Activated CD4-positive, alpha-beta T cell treated with anti-CD3 and anti-CD28 coated beads, Interleukin-2, Interleukin-4, amounts not matched to agents 100 ng/mL and 50 ng/mL, durations not matched to agents 16 hours and 8 hours (primary cell): ENCODE data around the gene CGB8.
"Not testable (repeated sequence)": the region's sequence is repeated elsewhere in the genome, so short reads cannot be mapped to it uniquely, and the experiment has no call there.

Experiments used
- DNase-seq: peaks from one replicate; pipeline ENCODE4 v3.0.0-alpha.2; 2020; ENCODE audit warnings: low spot score

The CGB8 gene

GRCh38 chr19:49030323-49030722 lies 18.6 kb downstream of the CGB8 start:
- DNase-seq: not testable (repeated sequence)

- not testable (repeated sequence) for DNase-seq
Measured at GRCh38 chr19:49029749-49030148, 19.2 kb downstream of the CGB8 start.

- not testable (repeated sequence) for DNase-seq
Measured at GRCh38 chr19:49028686-49029085, 20.2 kb downstream of the CGB8 start.

GRCh38 chr19:49025599-49025998 lies 23.3 kb downstream of the CGB8 start:
- DNase-seq: not testable (repeated sequence)

GRCh38 chr19:49025088-49025487 lies 23.8 kb downstream of the CGB8 start:
- not testable (repeated sequence) for DNase-seq

- DNase-seq: not testable (repeated sequence)
Measured at GRCh38 chr19:49024233-49024632, 24.7 kb downstream of the CGB8 start, which contains the start of gene CGB3. CGB3 (minus strand) TSS chr19:49024333; CDS start chr19:49023971, 362 bp downstream.

GRCh38 chr19:49022116-49022515 lies 26.8 kb downstream of the CGB8 start:
- DNase-seq: no peak

- DNase-seq: peak; percentile 29
Measured at GRCh38 chr19:49020931-49021895, 27.7 kb downstream of the CGB8 start.

- DNase-seq: no peak
Measured at GRCh38 chr19:49020342-49020741, 28.6 kb downstream of the CGB8 start.

DNA sequence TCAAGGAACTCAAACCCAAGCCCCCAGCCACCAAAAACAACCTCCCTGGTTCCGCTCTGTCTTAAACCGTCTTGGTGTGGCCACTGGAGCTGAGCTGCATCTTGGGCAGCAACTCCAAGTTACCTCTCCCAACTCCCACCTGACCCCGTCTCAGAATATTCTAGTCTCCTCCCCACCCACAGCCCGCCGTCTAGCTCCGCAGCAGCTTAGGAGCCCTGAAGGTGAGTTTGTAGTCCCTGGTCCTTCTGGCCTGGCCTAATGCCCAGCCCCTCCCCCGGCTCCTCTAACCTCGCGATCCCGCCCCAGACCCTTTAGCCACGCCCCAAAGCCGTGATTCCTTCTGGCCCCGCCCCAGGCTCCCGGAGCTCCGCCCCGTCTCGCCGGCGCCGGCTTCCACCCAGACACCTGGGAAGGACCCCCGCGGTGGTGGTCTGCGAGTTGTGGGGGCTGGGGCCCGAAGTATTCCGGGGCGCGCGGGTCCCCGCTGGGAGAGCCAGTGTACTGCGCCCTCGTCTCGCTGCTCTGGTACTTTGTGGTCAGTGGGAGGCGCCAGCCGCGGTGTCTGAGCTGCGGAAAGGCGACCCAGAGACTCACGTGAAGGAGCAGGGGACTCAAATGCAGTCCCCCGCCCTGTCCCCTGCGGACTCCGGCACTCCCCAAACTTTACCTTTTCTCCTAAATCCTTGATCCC lies 29.5 kb downstream of the CGB8 start:
- peak; percentile 53 for DNase-seq

- DNase-seq: peak; percentile 25
Measured at GRCh38 chr19:49018388-49019241, 30.3 kb downstream of the CGB8 start.

DNA sequence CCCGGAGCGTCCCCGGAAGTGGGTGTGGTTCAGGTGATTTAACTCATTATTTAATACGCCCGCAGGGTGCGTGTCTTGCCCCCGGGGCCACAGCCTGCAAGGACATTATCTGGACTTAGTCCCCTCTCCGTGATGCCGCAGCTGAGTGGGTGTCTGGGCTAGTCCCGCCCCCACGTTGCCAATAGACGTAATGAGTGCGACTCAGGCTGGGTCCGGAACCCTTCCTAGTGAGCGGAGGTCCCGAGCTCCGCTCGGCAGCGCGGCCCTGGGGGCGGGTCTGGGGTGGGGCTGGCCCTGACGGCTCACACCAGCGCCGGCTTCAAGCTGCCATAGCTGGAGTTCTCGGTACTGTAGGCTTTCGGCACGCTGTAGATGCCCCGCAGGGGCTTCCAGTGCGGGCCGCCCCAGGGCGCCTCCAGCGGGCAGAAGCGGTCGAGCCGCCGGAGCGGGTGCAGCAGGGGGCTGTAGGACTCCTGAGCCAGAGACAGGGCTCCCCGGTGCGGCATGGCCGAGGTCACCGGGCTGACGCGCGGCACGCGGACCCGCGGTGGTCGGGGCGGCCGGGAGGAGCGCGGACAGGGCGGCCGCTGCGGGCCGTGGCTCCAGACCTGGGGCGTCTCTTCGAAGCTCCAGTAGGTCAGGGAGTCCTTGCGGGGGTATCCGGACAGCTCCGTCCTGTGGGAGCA lies 31.1 kb downstream of the CGB8 start:
- DNase-seq: peak; percentile 59

DNA sequence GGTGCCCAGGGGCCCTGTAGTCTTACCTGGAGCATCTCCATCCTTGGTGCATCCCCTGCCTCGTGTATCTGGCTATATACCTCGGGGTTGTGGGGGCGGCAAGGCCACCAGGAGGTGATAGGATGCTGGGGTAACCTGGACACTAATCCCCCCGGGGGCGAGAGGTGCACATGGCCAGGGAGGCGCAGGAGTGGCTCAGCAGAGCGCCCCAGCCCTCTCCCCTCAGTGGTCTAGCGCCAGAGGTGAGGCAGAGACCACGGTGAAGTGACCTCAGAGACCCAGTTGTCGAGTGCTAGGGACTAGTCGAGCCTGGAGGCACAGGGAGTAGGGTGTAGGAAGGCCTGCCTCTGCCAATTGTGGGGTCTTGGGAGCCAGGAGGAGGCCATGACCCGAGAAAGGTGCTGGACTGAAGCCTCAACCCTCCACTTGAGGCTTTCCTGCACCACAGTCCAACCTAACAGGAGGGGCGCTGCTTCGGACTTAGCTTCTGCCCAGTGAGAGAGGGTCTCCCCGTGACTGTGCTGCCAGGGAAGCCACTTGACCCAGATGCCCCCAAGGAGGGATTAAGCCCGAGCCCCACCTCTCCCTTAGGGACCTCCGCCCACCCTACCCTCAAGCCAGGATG lies 31.8 kb downstream of the CGB8 start, which contains the start of gene LHB:
TSS of gene LHB (minus strand) at position 51 of the 625 bp plus-strand sequence. CDS start at position 41, 10 bp downstream.
- no peak for DNase-seq

DNA sequence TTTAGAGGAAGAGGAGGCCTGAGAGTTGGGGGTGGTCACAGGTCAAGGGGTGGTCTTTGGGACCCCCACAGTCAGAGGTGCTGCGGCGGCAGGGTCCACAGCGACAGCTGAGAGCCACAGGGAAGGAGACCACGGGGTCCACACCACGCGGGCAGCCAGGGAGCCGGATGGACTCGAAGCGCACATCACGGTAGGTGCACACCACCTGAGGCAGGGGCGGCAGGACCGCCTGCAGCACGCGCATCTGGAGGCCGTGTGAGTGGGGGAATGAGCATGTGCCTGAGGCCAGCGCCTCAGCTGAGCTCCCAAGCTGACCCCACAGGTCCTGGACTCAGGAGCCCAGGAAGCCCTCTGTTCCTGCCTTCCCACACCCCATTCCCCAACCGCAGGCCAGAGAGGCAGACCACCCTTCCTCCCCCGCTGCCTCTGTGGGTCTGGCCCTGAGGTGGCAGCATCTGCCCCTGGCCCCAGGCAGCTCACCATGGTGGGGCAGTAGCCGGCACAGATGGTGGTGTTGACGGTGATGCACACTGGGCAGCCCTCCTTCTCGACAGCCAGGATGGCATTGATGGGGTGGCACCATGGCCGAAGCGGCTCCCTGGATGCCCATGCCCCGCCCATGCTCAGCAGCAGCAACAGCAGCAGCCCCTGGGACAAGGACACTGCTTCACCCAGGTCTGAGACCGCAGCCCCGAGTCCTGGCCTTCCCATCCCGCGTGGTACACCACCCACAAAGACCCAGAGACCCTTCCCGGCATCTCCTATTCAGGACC lies 32.7 kb downstream of the CGB8 start:
- DNase-seq: no peak

DNA sequence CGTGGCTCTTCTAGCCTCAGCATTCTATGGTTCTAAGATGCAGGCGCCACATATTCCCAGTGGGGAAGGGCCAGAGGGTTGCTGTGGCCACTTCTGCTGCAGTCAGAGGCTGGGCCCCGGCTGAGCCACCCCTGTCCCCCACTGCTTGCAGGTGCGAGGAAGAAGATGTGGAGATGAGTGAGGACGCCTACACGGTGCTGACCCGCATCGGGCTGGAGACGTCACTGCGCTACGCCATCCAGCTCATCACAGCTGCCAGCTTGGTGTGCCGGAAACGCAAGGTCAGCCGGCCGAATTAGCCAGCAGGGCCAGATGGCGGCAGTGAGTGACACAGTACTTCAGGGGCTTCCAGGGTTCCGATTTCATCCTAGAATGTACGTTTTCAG lies 34.0 kb downstream of the CGB8 start:
- DNase-seq: no peak

DNA sequence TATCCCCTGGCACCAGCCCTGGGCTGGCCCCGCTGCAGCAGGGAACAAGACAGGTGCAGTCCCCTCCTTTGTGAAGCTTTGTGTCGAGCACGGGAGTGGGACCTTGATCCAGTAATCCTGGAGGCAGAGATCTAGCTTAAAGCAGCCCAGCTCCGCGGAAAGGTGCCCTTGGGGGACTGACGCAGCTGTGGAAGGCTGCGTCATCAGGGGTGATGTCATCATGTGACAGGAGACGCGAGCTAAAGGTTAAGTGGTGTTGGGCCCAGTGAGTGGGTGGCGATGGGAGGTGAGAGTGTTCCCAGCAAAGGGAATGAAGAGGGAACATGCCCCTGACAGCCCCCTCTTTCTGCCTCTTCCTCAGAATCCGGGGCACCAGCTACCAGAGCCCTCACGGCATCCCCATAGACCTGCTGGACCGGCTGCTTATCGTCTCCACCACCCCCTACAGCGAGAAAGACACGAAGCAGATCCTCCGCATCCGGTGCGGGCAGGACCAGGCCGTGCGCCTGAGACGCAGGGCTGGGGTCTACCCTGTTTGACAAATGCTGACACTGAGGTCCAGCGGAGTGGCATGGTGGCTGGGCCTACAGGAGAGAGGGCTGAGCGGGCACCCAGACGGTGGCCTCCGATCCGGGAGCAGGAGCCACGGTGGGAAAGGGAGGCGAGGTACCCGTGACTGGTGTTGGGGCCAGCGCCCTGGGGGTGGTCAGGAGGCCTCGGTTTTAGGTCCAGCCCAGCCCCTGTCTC lies 34.6 kb downstream of the CGB8 start:
- no peak for DNase-seq

DNA sequence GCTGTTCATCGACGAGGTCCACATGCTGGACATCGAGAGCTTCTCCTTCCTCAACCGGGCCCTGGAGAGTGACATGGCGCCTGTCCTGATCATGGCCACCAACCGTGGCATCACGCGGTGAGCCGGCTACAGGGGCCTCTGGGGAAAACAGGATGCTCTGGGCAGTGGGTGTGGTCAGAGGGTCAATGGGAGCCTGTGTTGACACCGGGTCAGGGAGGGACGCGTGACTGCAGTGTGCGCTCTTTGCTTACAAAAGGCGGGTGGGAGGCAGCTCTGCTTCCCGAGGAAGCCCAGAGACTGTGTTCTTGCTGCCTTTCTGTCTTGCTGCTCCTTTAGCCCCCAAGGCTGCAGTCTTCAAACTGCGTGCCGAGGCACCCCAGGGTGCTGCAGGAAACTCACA lies 37.7 kb downstream of the CGB8 start:
- DNase-seq: no peak

- DNase-seq: no peak
Measured at GRCh38 chr19:49010453-49010852, 38.5 kb downstream of the CGB8 start.

GRCh38 chr19:49009828-49010227 lies 39.1 kb downstream of the CGB8 start:
- no peak for DNase-seq
